ENCODE data around the gene B3GNT5. TPM values are rescaled to one million over a fixed set of nuclear protein-coding genes. Genes with fewer than 3 reads are reported as not detected.

Gene B3GNT5
- total RNA-seq, 2 experiments from 2014 or later = 20.2 to 22.8 TPM

- ChIA-PET CTCF (interaction anchor here (0.8 kb wide), 1 partner anchor 8 kb away, joined by 3 read pairs; no protein-coding TSS in a partner anchor), POLR2A (no interaction called here)
- Mint-ChIP-seq H3K27me3 (no peaks in the 10 kb centered on the region), H3K4me1 (peaks cover 35% of the 10 kb centered on the region), H3K27ac (no peak overlapping the region), H3K9me3 (ENCODE audit: low read depth) (peaks cover 5% of the 10 kb centered on the region), H3K36me3 (ENCODE audit: low read depth) (peaks cover 23% of the 10 kb centered on the region), H3K4me3 (no peak overlapping the region)
- intact Hi-C loops (cut with DNase I, micrococcal nuclease) = loop anchor here in 1 of 2 experiments (5.0 kb wide), 1 partner anchor 53 kb away; no protein-coding TSS in a partner anchor
- DNase-seq (no peak), ATAC-seq (no peak)
These were observed 38.8 kb upstream of the B3GNT5 start for GRCh38 chr3:183214277-183214612.

GRCh38 chr3:183215591-183216202 is 37.4 kb upstream of the B3GNT5 start:
- H3K27me3 Mint-ChIP-seq = no peaks in the 10 kb centered on the region
- CTCF ChIA-PET = interaction anchor here (0.5 to 1.5 kb wide), 4 partner anchors 8 to 325 kb away, joined by 3 to 4 read pairs (median 3); no protein-coding TSS in a partner anchor
- H3K9me3 Mint-ChIP-seq (ENCODE audit: low read depth) = peaks cover 1% of the 10 kb centered on the region
- H3K4me1 Mint-ChIP-seq = peaks cover 24% of the 10 kb centered on the region
- ATAC-seq (no peak), DNase-seq (no peak)
- peaks cover 14% of the 10 kb centered on the region for H3K36me3 Mint-ChIP-seq (ENCODE audit: low read depth)
- intact Hi-C loops (cut with DNase I, micrococcal nuclease) = no loop called here
- no peak overlapping the region for H3K4me3 Mint-ChIP-seq
- POLR2A ChIA-PET = no interaction called here
- H3K27ac Mint-ChIP-seq = no peak overlapping the region

- no peaks in the 10 kb centered on the region for H3K9me3 Mint-ChIP-seq (ENCODE audit: low read depth)
- DNase-seq (no peak), ATAC-seq (no peak)
- no peaks in the 10 kb centered on the region for H3K36me3 Mint-ChIP-seq (ENCODE audit: low read depth)
- ChIA-PET POLR2A (interaction anchor here (0.6 kb wide), 2 partner anchors 8 to 32 kb away, joined by 5 to 8 read pairs; no protein-coding TSS in a partner anchor), CTCF (interaction anchor here (1.8 kb wide), 1 partner anchor 165 kb away, joined by 4 read pairs; no protein-coding TSS in a partner anchor)
- H3K27me3 Mint-ChIP-seq = no peaks in the 10 kb centered on the region
- intact Hi-C loops (cut with DNase I, micrococcal nuclease) = no loop called here
- H3K4me1 Mint-ChIP-seq = peaks cover 4% of the 10 kb centered on the region
- no peak overlapping the region for H3K4me3 Mint-ChIP-seq
- H3K27ac Mint-ChIP-seq = no peak overlapping the region
These were observed 35.3 kb upstream of the B3GNT5 start for GRCh38 chr3:183217548-183218332.

- CTCF ChIA-PET = interaction anchor here (1.8 kb wide), 1 partner anchor 164 kb away, joined by 4 read pairs; no protein-coding TSS in a partner anchor
- no peak for ATAC-seq
- Mint-ChIP-seq H3K36me3 (ENCODE audit: low read depth) (no peaks in the 10 kb centered on the region), H3K27me3 (no peaks in the 10 kb centered on the region), H3K9me3 (ENCODE audit: low read depth) (no peaks in the 10 kb centered on the region), H3K27ac (no peak overlapping the region), H3K4me1 (peaks cover 8% of the 10 kb centered on the region), H3K4me3 (no peak overlapping the region)
- DNase-seq = no peak
- intact Hi-C loops (cut with DNase I, micrococcal nuclease) = no loop called here
- POLR2A ChIA-PET = no interaction called here
These were observed 34.2 kb upstream of the B3GNT5 start for GRCh38 chr3:183218826-183219225.

GRCh38 chr3:183220828-183221227 is 32.2 kb upstream of the B3GNT5 start:
- CTCF ChIA-PET = no interaction called here
- H3K4me1 Mint-ChIP-seq = peaks cover 23% of the 10 kb centered on the region
- intact Hi-C loops (cut with DNase I, micrococcal nuclease) = no loop called here

GRCh38 chr3:183222631-183223235 is 30.3 kb upstream of the B3GNT5 start:
- ATAC-seq = no peak
- ChIA-PET POLR2A (no interaction called here), CTCF (interaction anchor here (0.6 to 1.4 kb wide), 3 partner anchors 9 to 754 kb away, joined by 3 to 6 read pairs (median 3); no protein-coding TSS in a partner anchor)
- peaks cover 33% of the 10 kb centered on the region for H3K4me1 Mint-ChIP-seq
- H3K27me3 Mint-ChIP-seq = no peaks in the 10 kb centered on the region
- no peak overlapping the region for H3K27ac Mint-ChIP-seq
- no peak for DNase-seq
- H3K4me3 Mint-ChIP-seq = no peak overlapping the region
- intact Hi-C loops (cut with DNase I, micrococcal nuclease) = no loop called here
- no peaks in the 10 kb centered on the region for H3K36me3 Mint-ChIP-seq (ENCODE audit: low read depth)
- no peaks in the 10 kb centered on the region for H3K9me3 Mint-ChIP-seq (ENCODE audit: low read depth)

More at GRCh38 chr3:183220828-183221227, 32.2 kb upstream of the B3GNT5 start:
- POLR2A ChIA-PET = no interaction called here
- DNase-seq (no peak), ATAC-seq (no peak)
- Mint-ChIP-seq H3K9me3 (ENCODE audit: low read depth) (no peaks in the 10 kb centered on the region), H3K27me3 (no peaks in the 10 kb centered on the region), H3K36me3 (ENCODE audit: low read depth) (no peaks in the 10 kb centered on the region), H3K27ac (no peak overlapping the region), H3K4me3 (no peak overlapping the region)

- H3K9me3 Mint-ChIP-seq (ENCODE audit: low read depth) = no peaks in the 10 kb centered on the region
- peak; percentile 71 for DNase-seq
- H3K36me3 Mint-ChIP-seq (ENCODE audit: low read depth) = no peaks in the 10 kb centered on the region
- CTCF ChIA-PET = interaction anchor here (0.6 to 1.4 kb wide), 9 partner anchors 14 to 206 kb away, joined by 3 to 5 read pairs (median 3); partner anchors contain the start of gene B3GNT5
- POLR2A ChIA-PET = interaction anchor here (0.8 to 1.1 kb wide), 2 partner anchors 13 to 61 kb away, joined by 4 read pairs; no protein-coding TSS in a partner anchor
- H3K4me1 Mint-ChIP-seq = peaks cover 36% of the 10 kb centered on the region
- no peaks in the 10 kb centered on the region for H3K27me3 Mint-ChIP-seq
- H3K27ac Mint-ChIP-seq = peak overlapping the region; percentile 77
- H3K4me3 Mint-ChIP-seq = peak overlapping the region; percentile 52
- intact Hi-C loops (cut with DNase I, micrococcal nuclease) = loop anchor here in 1 of 2 experiments (1.0 kb wide), 1 partner anchor 16 kb away; no protein-coding TSS in a partner anchor
- peak; percentile 96 for ATAC-seq
These were observed 28.7 kb upstream of the B3GNT5 start for GRCh38 chr3:183224180-183224970.

- Mint-ChIP-seq H3K4me1 (peaks cover 36% of the 10 kb centered on the region), H3K27me3 (no peaks in the 10 kb centered on the region), H3K9me3 (ENCODE audit: low read depth) (no peaks in the 10 kb centered on the region), H3K36me3 (ENCODE audit: low read depth) (no peaks in the 10 kb centered on the region), H3K27ac (no peak overlapping the region), H3K4me3 (no peak overlapping the region)
- CTCF ChIA-PET = no interaction called here
- POLR2A ChIA-PET = interaction anchor here (0.6 kb wide), 1 partner anchor 9 kb away, joined by 5 read pairs; no protein-coding TSS in a partner anchor
- no peak for DNase-seq
- intact Hi-C loops (cut with DNase I, micrococcal nuclease) = loop anchor here (2.0 to 5.0 kb wide), 2 partner anchors 41 to 60 kb away; no protein-coding TSS in a partner anchor
- ATAC-seq = no peak
These were observed 26.6 kb upstream of the B3GNT5 start for GRCh38 chr3:183226333-183226890.

GRCh38 chr3:183227586-183227985 is 25.5 kb upstream of the B3GNT5 start:
- intact Hi-C loops (cut with DNase I, micrococcal nuclease) = loop anchor here (1.0 to 5.0 kb wide), 3 partner anchors 39 to 59 kb away; no protein-coding TSS in a partner anchor
- DNase-seq (peak; percentile 56), ATAC-seq (peak; percentile 62)
- Mint-ChIP-seq H3K9me3 (ENCODE audit: low read depth) (no peaks in the 10 kb centered on the region), H3K27me3 (no peaks in the 10 kb centered on the region), H3K4me1 (peaks cover 36% of the 10 kb centered on the region), H3K4me3 (no peak overlapping the region), H3K27ac (no peak overlapping the region), H3K36me3 (ENCODE audit: low read depth) (no peaks in the 10 kb centered on the region)
- CTCF ChIA-PET = interaction anchor here (1.0 to 1.2 kb wide), 3 partner anchors 33 to 58 kb away, joined by 3 to 4 read pairs (median 3); no protein-coding TSS in a partner anchor
- POLR2A ChIA-PET = interaction anchor here (1.3 kb wide), 3 partner anchors 20 to 58 kb away, joined by 4 to 6 read pairs (median 5); partner anchors contain the start of gene B3GNT5

- Mint-ChIP-seq H3K9me3 (ENCODE audit: low read depth) (no peaks in the 10 kb centered on the region), H3K27me3 (no peaks in the 10 kb centered on the region), H3K4me1 (peaks cover 28% of the 10 kb centered on the region), H3K36me3 (ENCODE audit: low read depth) (no peaks in the 10 kb centered on the region), H3K27ac (no peak overlapping the region), H3K4me3 (no peak overlapping the region)
- ATAC-seq = no peak
- ChIA-PET CTCF (interaction anchor here (1.9 kb wide), 1 partner anchor 23 kb away, joined by 4 read pairs; no protein-coding TSS in a partner anchor), POLR2A (no interaction called here)
- intact Hi-C loops (cut with DNase I, micrococcal nuclease) = loop anchor here (2.0 to 5.0 kb wide), 2 partner anchors 24 to 38 kb away; partner anchors contain the start of gene B3GNT5 (in 1 of the 2)
- no peak for DNase-seq
These were observed 23.9 kb upstream of the B3GNT5 start for GRCh38 chr3:183229178-183229577.
